GM18526 (cell line): Measurements from ENCODE around the gene TBC1D25.

Source experiments
- POLR2A ChIP-seq: IDR thresholded peaks from 3 replicates; pipeline ENCODE4 v1.6.1; 2011; ENCODE audit not compliant: insufficient read length; ENCODE audit errors: extremely low read depth

The TBC1D25 gene

DNA sequence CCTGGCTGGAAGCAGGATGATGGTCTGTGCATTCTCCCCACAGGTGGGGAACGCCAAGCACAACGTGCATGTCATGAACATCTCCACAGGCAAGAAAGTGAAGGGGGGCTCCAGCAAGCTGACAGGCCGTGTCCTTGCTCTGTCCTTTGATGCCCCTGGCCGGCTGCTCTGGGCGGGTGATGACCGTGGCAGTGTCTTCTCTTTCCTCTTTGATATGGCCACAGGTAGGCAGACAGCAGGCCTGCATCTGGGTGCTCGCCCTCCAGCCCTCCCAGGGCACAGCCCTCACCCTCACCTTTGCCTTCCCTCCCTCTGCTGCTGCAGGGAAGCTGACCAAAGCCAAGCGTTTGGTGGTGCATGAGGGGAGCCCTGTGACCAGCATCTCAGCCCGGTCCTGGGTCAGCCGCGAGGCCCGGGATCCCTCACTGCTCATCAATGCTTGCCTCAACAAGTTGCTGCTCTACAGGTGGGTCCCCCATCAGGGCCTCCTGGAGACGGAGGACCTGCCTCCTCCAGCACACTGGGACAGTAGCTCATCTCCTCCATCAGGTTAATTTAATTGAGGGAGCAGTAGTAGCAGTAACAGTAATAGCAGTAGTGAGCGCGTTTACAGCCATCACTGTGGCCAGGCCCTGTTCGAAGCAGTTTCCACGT, 62.4 kb downstream of the TBC1D25 start:
- TF ChIP-seq POLR2A: no peak

DNA sequence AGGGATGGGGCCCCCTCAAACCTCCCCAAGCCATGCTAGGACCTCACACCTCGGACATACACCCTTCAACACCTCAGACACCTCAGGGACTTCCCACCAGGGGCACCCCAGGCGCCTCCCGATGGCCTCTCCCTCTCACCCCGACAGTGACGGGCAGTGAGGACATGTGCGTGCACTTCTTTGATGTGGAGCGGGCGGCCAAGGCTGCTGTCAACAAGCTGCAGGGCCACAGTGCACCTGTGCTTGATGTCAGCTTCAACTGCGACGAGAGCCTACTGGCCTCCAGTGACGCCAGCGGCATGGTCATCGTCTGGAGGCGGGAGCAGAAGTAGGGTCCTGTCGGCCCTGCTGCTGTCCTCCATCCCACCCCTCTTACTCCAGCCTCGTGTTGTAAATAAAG, 65.2 kb downstream of the TBC1D25 start:
- TF ChIP-seq POLR2A: no peak

DNA sequence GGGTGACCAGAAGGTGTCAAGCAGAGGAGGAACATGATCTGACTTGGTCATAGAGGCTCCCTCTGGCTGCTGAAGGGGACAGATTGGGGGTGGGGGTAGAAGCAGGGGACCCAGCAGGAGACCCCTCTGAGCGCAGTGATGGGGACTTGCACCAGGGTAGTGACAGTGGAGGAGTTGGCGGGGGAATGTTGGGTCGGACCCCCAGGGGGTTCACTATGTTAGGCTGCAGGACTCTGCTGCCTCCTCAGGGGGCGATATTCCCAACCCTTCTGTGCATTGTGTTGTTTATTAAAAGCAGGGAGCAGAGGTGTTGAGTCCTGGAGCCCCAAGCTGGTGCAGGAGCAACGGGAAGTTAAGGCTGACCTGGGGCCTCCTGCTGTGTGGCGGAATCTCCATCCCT, 66.6 kb downstream of the TBC1D25 start:
- TF ChIP-seq POLR2A: no peak

DNA sequence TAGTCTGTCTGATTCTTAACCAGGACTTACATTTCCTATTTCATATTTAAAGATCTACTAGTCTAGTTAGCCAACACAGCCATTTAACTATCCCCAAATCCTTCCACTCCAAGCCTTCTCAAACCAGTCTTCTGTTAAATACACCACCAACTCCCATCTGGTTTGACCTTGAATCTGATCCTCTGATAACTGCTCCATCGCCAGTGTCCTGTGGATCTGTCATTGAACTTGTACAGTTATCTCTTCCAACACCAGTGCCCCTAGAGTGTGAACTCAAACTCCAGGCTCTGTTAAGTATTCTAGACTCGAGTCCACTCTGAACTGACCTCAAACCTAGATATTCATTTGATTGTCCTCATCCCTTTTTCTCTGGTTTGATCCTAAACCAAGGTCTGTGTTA, 72.2 kb downstream of the TBC1D25 start:
- no peak for TF ChIP-seq POLR2A
